Body of pancreas (tissue), 4 donors: ENCODE measurements around the gene FBRS.

Experiments
- POLR2A ChIP-seq, 3 donors: fragments of 450-650 bp; IDR thresholded peaks; one replicate each; pipeline ENCODE4 v1.6.1; 2016; ENCODE audit warnings: antibody characterized with exemption in 3 of 3, mild to moderate bottlenecking in 2 of 3
- TF ChIP-seq, protein P1 (sequence below), 7 experiments: fragments of 450-650 bp in 4 of 7; fragments of 200-600 bp in 3 of 7; sonication (generic) in 3 of 7; IDR thresholded peaks; one replicate each; pipeline ENCODE4 v1.5.1; 2016 to 2019; ENCODE audit warnings: antibody characterized with exemption in 7 of 7

- TF ChIP-seq, protein P1, sequence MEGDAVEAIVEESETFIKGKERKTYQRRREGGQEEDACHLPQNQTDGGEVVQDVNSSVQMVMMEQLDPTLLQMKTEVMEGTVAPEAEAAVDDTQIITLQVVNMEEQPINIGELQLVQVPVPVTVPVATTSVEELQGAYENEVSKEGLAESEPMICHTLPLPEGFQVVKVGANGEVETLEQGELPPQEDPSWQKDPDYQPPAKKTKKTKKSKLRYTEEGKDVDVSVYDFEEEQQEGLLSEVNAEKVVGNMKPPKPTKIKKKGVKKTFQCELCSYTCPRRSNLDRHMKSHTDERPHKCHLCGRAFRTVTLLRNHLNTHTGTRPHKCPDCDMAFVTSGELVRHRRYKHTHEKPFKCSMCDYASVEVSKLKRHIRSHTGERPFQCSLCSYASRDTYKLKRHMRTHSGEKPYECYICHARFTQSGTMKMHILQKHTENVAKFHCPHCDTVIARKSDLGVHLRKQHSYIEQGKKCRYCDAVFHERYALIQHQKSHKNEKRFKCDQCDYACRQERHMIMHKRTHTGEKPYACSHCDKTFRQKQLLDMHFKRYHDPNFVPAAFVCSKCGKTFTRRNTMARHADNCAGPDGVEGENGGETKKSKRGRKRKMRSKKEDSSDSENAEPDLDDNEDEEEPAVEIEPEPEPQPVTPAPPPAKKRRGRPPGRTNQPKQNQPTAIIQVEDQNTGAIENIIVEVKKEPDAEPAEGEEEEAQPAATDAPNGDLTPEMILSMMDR (IDR thresholded peaks at IDR 0.05) = no peak
- no peak for TF ChIP-seq POLR2A (IDR thresholded peaks at IDR 0.05)
Measured at GRCh38 chr16:30621765-30622164, 36.5 kb upstream of the FBRS start.
